Endodermal cell (in vitro differentiated cells): Measurements from ENCODE around the gene LRCH4. TPM values are rescaled to one million over a fixed set of nuclear protein-coding genes. Genes with fewer than 3 reads are reported as not detected.

Experiments used
- DNase-seq: peaks from one replicate; pipeline ENCODE4 v3.0.0-alpha.2; 2017
- H3K27ac ChIP-seq: 2 replicates; pipeline ENCODE4 v1.5.1; 2013; ENCODE audit warnings: mild to moderate bottlenecking, low read depth, low read length, moderate library complexity
- H3K27me3 ChIP-seq: 2 replicates; pipeline ENCODE4 v1.6.1; 2013; ENCODE audit warnings: mild to moderate bottlenecking, low read length, moderate library complexity; ENCODE audit not compliant: insufficient read depth, control insufficient read depth, poor library complexity, severe bottlenecking
- H3K36me3 ChIP-seq: 2 replicates; pipeline ENCODE4 v1.7.0; 2013; ENCODE audit warnings: mild to moderate bottlenecking, low read length, moderate library complexity; ENCODE audit not compliant: control insufficient read depth, insufficient read depth
- H3K4me1 ChIP-seq: one replicate; pipeline ENCODE4 v1.7.0; 2013; ENCODE audit warnings: low read length; ENCODE audit not compliant: control insufficient read depth, insufficient read depth
- H3K4me3 ChIP-seq: 2 replicates; pipeline ENCODE4 v1.5.1; 2013; ENCODE audit warnings: mild to moderate bottlenecking, low read length, moderate library complexity
- H3K9ac ChIP-seq: 2 replicates; pipeline ENCODE4 v1.6.1; 2013; ENCODE audit warnings: mild to moderate bottlenecking, low read length, moderate library complexity; ENCODE audit not compliant: poor library complexity, severe bottlenecking; ENCODE audit errors: extremely low read depth
- H3K9me3 ChIP-seq: 2 replicates; pipeline ENCODE4 v1.6.1; 2013; ENCODE audit warnings: mild to moderate bottlenecking, low read length, moderate library complexity; ENCODE audit not compliant: control insufficient read depth
- H3K27ac Mint-ChIP-seq: 2 replicates; pipeline ENCODE4 v1.8.0; 2020; ENCODE audit warnings: mixed read lengths
- H3K27me3 Mint-ChIP-seq: 2 replicates; pipeline ENCODE4 v1.8.0; 2021; ENCODE audit warnings: mild to moderate bottlenecking, mixed read lengths; ENCODE audit not compliant: insufficient read depth
- H3K36me3 Mint-ChIP-seq: 2 replicates; pipeline ENCODE4 v1.8.0; 2020; ENCODE audit warnings: low read depth, mixed read lengths
- H3K4me1 Mint-ChIP-seq: 2 replicates; pipeline ENCODE4 v1.8.0; 2020; ENCODE audit warnings: mixed read lengths
- H3K4me3 Mint-ChIP-seq: 2 replicates; pipeline ENCODE4 v1.8.0; 2020; ENCODE audit warnings: mild to moderate bottlenecking, moderate library complexity, mixed read lengths
- H3K9me3 Mint-ChIP-seq: 2 replicates; pipeline ENCODE4 v1.8.0; 2020; ENCODE audit warnings: mild to moderate bottlenecking, mixed read lengths
- CTCF ChIP-seq: fragments of 200-600 bp; sonication (generic); conservative IDR thresholded peaks from 2 replicates; pipeline ENCODE4 v1.5.0; 2021; ENCODE audit warnings: antibody characterized with exemption, mild to moderate bottlenecking
- WGBS, 2 experiments: methylation state at CpG; one replicate each; pipeline versions ENCODE4 v1.1.5 to v1.1.7; 2013; ENCODE audit warnings: missing lambda C conversion rate in 2 of 2, mixed read lengths in 1 of 2; ENCODE audit not compliant: insufficient coverage in 1 of 2, insufficient read length in 1 of 2; 5-methylcytosine and 5-hydroxymethylcytosine counted together
- total RNA-seq, 2 donors: library from RNA; stranded (reverse); fragmentation: NEBNext Ultra II Directional in 1 of 2; extraction: Animal tissue kit (Norgen Biotek cat#: 25700) in 1 of 2; gene quantifications; 2 replicates in 1 of 2; 3 replicates in 1 of 2; pipeline ENCODE4 v1.2.1, GENCODE V29; 2021

Gene LRCH4
- total RNA-seq, 2 donors from 2014 or later = 49.4 to 56.0 TPM

- no peak overlapping the region for H3K4me3 Mint-ChIP-seq
- Histone ChIP-seq H3K9me3 (no peaks in the 10 kb centered on the region), H3K4me1 (no peaks in the 10 kb centered on the region), H3K27ac (no peak overlapping the region), H3K36me3 (peaks cover 64% of the 10 kb centered on the region), H3K27me3 (no peaks in the 10 kb centered on the region), H3K9ac (no peak overlapping the region), H3K4me3 (no peak overlapping the region)
- peak; percentile 95 for DNase-seq
- no peaks in the 10 kb centered on the region for H3K9me3 Mint-ChIP-seq
- peak; percentile 91 for TF ChIP-seq CTCF
- H3K4me1 Mint-ChIP-seq = no peaks in the 10 kb centered on the region
- H3K27me3 Mint-ChIP-seq = no peaks in the 10 kb centered on the region
- WGBS, 2 experiments = 76 to 80% methylated on average over 5 to 12 of the region's 12 CpGs
- H3K27ac Mint-ChIP-seq = no peak overlapping the region
- H3K36me3 Mint-ChIP-seq = peaks cover 35% of the 10 kb centered on the region
These were observed 22.0 kb downstream of the LRCH4 start for GRCh38 chr7:100563809-100564400.

- WGBS, 2 experiments = 95 to 97% methylated on average over 5 to 8 of the region's 8 CpGs
- peaks cover 68% of the 10 kb centered on the region for H3K36me3 ChIP-seq
- no peaks in the 10 kb centered on the region for H3K9me3 Mint-ChIP-seq
- no peak overlapping the region for H3K27ac ChIP-seq
- H3K4me3 Mint-ChIP-seq = no peak overlapping the region
- no peak overlapping the region for H3K4me3 ChIP-seq
- no peak overlapping the region for H3K27ac Mint-ChIP-seq
- H3K4me1 Mint-ChIP-seq = no peaks in the 10 kb centered on the region
- no peaks in the 10 kb centered on the region for H3K4me1 ChIP-seq
- no peaks in the 10 kb centered on the region for H3K9me3 ChIP-seq
- no peaks in the 10 kb centered on the region for H3K27me3 ChIP-seq
- no peak for DNase-seq
- no peaks in the 10 kb centered on the region for H3K27me3 Mint-ChIP-seq
- TF ChIP-seq CTCF = no peak
- H3K36me3 Mint-ChIP-seq = peaks cover 37% of the 10 kb centered on the region
- no peak overlapping the region for H3K9ac ChIP-seq
These were observed 22.8 kb downstream of the LRCH4 start for GRCh38 chr7:100563100-100563564.

GRCh38 chr7:100562195-100563099 lies 23.5 kb downstream of the LRCH4 start:
- TF ChIP-seq CTCF = no peak
- Histone ChIP-seq H3K9ac (no peak overlapping the region), H3K27me3 (no peaks in the 10 kb centered on the region), H3K36me3 (peaks cover 75% of the 10 kb centered on the region), H3K9me3 (no peaks in the 10 kb centered on the region), H3K27ac (no peak overlapping the region), H3K4me3 (no peak overlapping the region), H3K4me1 (no peaks in the 10 kb centered on the region)
- no peak overlapping the region for H3K27ac Mint-ChIP-seq
- WGBS, 2 experiments = 91 to 93% methylated on average over 10 to 26 of the region's 26 CpGs
- no peak for DNase-seq
- H3K36me3 Mint-ChIP-seq = peaks cover 39% of the 10 kb centered on the region
- no peak overlapping the region for H3K4me3 Mint-ChIP-seq
- no peaks in the 10 kb centered on the region for H3K4me1 Mint-ChIP-seq
- no peaks in the 10 kb centered on the region for H3K9me3 Mint-ChIP-seq
- H3K27me3 Mint-ChIP-seq = no peaks in the 10 kb centered on the region
